Aorta (tissue), 5 donors: ENCODE data around the gene SLC24A3. TPM values are rescaled to one million over a fixed set of nuclear protein-coding genes. Genes with fewer than 3 reads are reported as not detected.
A peak's percentile ranks its signal among the peaks of the same experiment; 100 is the strongest.

Source experiments
- ATAC-seq: fragments of 200-7000 bp; cut with Tn5 transposase; one replicate; pipeline ENCODE4 v1.9.1; 2022; ENCODE audit warnings: moderate library complexity; ENCODE audit not compliant: low FRiP score
- DNase-seq, 2 donors: peaks; one replicate each; pipeline ENCODE4 v3.0.0-alpha.2; 2020
- H3K27ac ChIP-seq, 2 donors: one replicate each; pipeline ENCODE4 v1.5.1; 2013; ENCODE audit warnings: low read length in 2 of 2, mild to moderate bottlenecking in 2 of 2, moderate library complexity in 2 of 2, control low read depth in 1 of 2, inconsistent platforms in 1 of 2, low read depth in 1 of 2
- H3K27me3 ChIP-seq, 2 donors: one replicate each; pipeline ENCODE4 v1.6.1; 2013; ENCODE audit warnings: control low read depth in 1 of 2, low read length in 1 of 2, mild to moderate bottlenecking in 1 of 2, moderate library complexity in 1 of 2; ENCODE audit not compliant: insufficient read depth in 2 of 2, control insufficient read depth in 1 of 2
- H3K36me3 ChIP-seq, 2 donors: one replicate each; pipeline ENCODE4 v1.6.1; 2013; ENCODE audit warnings: control low read depth in 1 of 2, low read length in 1 of 2, mild to moderate bottlenecking in 1 of 2; ENCODE audit not compliant: insufficient read depth in 2 of 2, control insufficient read depth in 1 of 2
- H3K4me1 ChIP-seq, 2 donors: one replicate each; pipeline ENCODE4 v1.6.1; 2013; ENCODE audit warnings: low read length in 2 of 2, control low read depth in 1 of 2, mild to moderate bottlenecking in 1 of 2, moderate library complexity in 1 of 2; ENCODE audit not compliant: insufficient read depth in 2 of 2, control insufficient read depth in 1 of 2
- H3K4me3 ChIP-seq, 2 donors: one replicate each; pipeline ENCODE4 v1.5.1; 2013; ENCODE audit warnings: low read length in 2 of 2, control low read depth in 1 of 2, mild to moderate bottlenecking in 1 of 2
- H3K9me3 ChIP-seq: one replicate; pipeline ENCODE4 v1.6.1; 2013; ENCODE audit warnings: mild to moderate bottlenecking, low read length; ENCODE audit not compliant: control insufficient read depth
- WGBS, 2 donors: extraction: QIAGEN DNeasy Blood & Tissue Kit; methylation state at CpG; one replicate each; pipeline ENCODE4 v1.1.7; 2013; 5-methylcytosine and 5-hydroxymethylcytosine counted together
- intact Hi-C, 2 donors: fragments of 100-400 bp; cut with DNase I; formaldehyde crosslinking; loops; one replicate each; pipeline versions ENCODE4 v1.14.2 to v1.15.0; 2022
- polyA plus RNA-seq, 2 donors: library from polyadenylated mRNA; stranded (reverse); fragments of 200-250 nt; gene quantifications; one replicate each; pipeline ENCODE4 v1.2.3, GENCODE V29; 2013
- total RNA-seq, 2 donors: library from RNA; stranded (reverse); fragmentation: NEBNext Ultra II Directional; extraction: Animal tissue kit (Norgen Biotek cat#: 25700); gene quantifications; one replicate each; pipeline ENCODE4 v1.2.1, GENCODE V29; 2021
- donor health status: healthy with polysubstance abuse.
- donor health status: Bipolar disorder and iron deficiency.
- donor health status: DM: no; HTN: no; CAD: no.
- donor health status: DM: no; HTN: no; CAD: no.
- donor health status: DM: yes; HTN: yes; CAD: no.

SLC24A3 gene
- total and polyA plus RNA-seq, 4 donors, result 8.8 to 24.9 (median 19.1) TPM

GRCh38 chr20:19453410-19453809 lies 241.0 kb downstream of the SLC24A3 start:
- ATAC-seq (no peak), DNase-seq (no peak)
- Histone ChIP-seq H3K27me3 (no peaks in the 10 kb centered on the region), H3K36me3 (no peaks in the 10 kb centered on the region), H3K4me1 (peaks cover 2 to 3% of the 10 kb centered on the region in 2 donors), H3K27ac (no peak overlapping the region), H3K9me3 (no peaks in the 10 kb centered on the region), H3K4me3 (no peak overlapping the region)
- WGBS, 2 donors, result 97 to 100% methylated on average over 3 of the region's 3 CpGs
- intact Hi-C loops, result no loop called here

DNA sequence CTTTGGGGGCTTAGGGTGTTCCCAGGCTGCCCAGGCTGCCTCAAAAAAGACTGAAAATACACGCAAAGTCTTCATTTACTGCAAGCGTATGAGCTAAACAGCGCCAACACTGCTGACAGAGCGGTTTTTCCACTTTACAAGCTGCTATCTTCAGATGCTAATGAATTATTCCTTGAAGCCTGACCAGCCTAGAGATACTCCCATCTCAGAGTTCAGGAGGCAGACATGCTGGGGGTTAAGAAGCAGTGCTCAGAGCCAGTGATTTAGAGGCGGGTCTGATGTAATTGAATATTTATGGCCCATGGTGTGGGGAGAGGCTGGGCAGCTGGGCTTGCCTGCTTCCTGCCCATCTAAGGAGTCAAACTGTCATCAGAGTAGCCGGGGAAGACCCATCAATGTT lies 241.4 kb downstream of the SLC24A3 start:
- 94 to 97% methylated on average over 6 of the region's 6 CpGs for WGBS, 2 donors
- no peaks in the 10 kb centered on the region for H3K9me3 ChIP-seq
- H3K36me3 ChIP-seq, result no peaks in the 10 kb centered on the region
- no peak for ATAC-seq
- H3K4me3 ChIP-seq, result no peak overlapping the region
- peaks cover 2 to 3% of the 10 kb centered on the region in 2 donors for H3K4me1 ChIP-seq
- no peak overlapping the region for H3K27ac ChIP-seq
- DNase-seq, result no peak
- intact Hi-C loops, result no loop called here
- no peaks in the 10 kb centered on the region for H3K27me3 ChIP-seq

DNA sequence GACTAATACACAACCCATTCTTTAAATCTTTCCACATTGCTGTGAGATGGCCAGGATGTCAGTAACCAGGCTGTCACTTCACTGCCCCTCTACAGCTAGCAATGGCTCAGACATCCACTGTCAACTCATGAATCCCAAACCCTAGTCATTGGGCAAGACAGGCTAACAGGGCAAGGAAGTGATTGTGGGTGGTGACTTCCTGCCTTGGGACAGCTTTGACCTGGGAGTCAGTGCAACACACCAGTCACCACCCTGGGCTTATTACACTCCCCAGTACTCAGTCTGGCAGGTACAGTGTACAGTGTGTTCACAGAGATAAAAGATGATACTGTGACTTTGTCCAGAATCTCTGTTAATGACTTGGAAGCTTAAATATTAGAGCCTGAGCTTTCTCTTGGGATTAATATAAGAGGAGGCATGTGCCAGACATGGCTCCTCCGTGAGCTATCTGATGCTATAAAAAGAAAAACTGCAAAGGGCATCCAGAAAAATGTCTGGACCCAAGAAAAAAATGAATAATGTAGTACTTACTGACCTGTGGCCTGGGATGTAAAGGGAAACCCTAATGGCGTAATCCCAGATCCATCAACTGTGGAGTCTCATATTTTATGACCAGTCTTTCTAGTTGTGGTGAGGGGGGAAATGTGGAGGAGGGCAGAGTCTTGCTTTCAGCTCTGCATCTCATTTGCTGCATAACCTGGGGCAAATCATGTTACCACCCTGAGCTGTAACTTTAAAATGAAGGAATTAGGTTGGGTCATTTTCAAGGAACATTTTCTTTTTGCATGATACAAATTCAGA lies 244.4 kb downstream of the SLC24A3 start:
- H3K27me3 ChIP-seq, result no peaks in the 10 kb centered on the region
- 27 to 33% methylated on average over 2 of the region's 2 CpGs for WGBS, 2 donors
- intact Hi-C loops, result no loop called here
- no peaks in the 10 kb centered on the region for H3K9me3 ChIP-seq
- no peak overlapping the region for H3K4me3 ChIP-seq
- peak overlapping the region in 1 of 2 donors; percentile 18 for H3K27ac ChIP-seq
- ATAC-seq (no peak), DNase-seq (no peak)
- no peaks in the 10 kb centered on the region for H3K4me1 ChIP-seq
- no peaks in the 10 kb centered on the region for H3K36me3 ChIP-seq

DNA sequence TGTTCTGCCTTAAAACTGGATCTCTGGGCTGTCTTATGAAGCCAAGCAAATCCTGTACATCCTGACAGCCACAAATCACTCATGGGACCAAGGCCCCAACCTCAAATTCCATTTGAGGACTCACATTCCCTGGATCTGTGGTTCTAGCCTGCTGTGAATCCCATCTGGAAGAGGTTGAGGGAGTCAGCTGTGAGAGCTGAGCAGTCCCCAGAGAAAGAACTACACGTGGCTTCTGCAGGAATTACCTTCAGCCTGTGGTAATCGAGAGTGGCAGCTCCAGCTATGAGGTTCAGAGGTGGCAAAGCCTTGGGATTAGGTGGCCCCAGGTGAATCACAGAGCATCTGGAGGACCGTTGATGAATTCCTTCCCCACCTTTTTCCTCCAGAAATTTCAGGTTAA lies 245.2 kb downstream of the SLC24A3 start:
- WGBS, 2 donors, result 29 to 39% methylated on average over 3 of the region's 3 CpGs

GRCh38 chr20:19460386-19460785 lies 247.9 kb downstream of the SLC24A3 start:
- ATAC-seq (no peak), DNase-seq (no peak)
- intact Hi-C loops, result no loop called here
- no peaks in the 10 kb centered on the region for H3K27me3 ChIP-seq
- WGBS, 2 donors, result 44 to 49% methylated on average over 6 of the region's 6 CpGs
- no peak overlapping the region for H3K4me3 ChIP-seq
- no peaks in the 10 kb centered on the region for H3K36me3 ChIP-seq
- H3K9me3 ChIP-seq, result no peaks in the 10 kb centered on the region
- H3K4me1 ChIP-seq, result no peaks in the 10 kb centered on the region
- H3K27ac ChIP-seq, result no peak overlapping the region

More for the DNA sequence above, 245.2 kb downstream of the SLC24A3 start:
- H3K4me1 ChIP-seq, result no peaks in the 10 kb centered on the region
- H3K27me3 ChIP-seq, result no peaks in the 10 kb centered on the region
- ATAC-seq (no peak), DNase-seq (no peak)
- H3K27ac ChIP-seq, result peak overlapping the region in 1 of 2 donors; percentile 20
- no peaks in the 10 kb centered on the region for H3K36me3 ChIP-seq
- intact Hi-C loops, result no loop called here
- H3K9me3 ChIP-seq, result no peaks in the 10 kb centered on the region
- no peak overlapping the region for H3K4me3 ChIP-seq

GRCh38 chr20:19462491-19462890 lies 250.0 kb downstream of the SLC24A3 start:
- Histone ChIP-seq H3K9me3 (no peaks in the 10 kb centered on the region), H3K27ac (no peak overlapping the region), H3K4me3 (no peak overlapping the region), H3K27me3 (no peaks in the 10 kb centered on the region), H3K4me1 (peaks cover 0 to 5% of the 10 kb centered on the region in 2 donors), H3K36me3 (no peaks in the 10 kb centered on the region)
- WGBS, 2 donors, result 96 to 97% methylated on average over 6 of the region's 6 CpGs
- DNase-seq (no peak), ATAC-seq (no peak)
- intact Hi-C loops, result no loop called here

DNA sequence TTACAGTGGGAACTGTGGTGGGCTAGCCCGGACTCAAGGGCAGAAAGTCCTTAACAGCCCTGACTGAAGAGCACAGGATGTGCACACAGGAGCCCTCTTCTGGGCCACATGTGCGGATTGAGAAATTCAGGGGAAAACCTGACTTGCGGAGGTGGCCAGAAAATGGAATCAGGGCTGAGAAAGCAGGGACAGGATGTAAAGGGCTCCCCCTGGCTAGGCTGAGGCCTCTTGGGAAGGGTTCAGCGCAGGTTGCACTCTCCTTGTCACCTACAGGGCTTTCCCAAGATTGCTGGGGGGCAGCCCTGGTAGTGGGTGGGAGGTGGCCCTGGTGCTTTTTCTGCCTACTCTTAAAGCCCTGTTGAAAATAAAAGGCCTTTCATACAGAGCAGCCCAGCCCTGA lies 251.2 kb downstream of the SLC24A3 start:
- H3K9me3 ChIP-seq, result no peaks in the 10 kb centered on the region
- no peaks in the 10 kb centered on the region for H3K27me3 ChIP-seq
- ATAC-seq (no peak), DNase-seq (no peak)
- H3K36me3 ChIP-seq, result no peaks in the 10 kb centered on the region
- 95 to 96% methylated on average over 4 of the region's 4 CpGs for WGBS, 2 donors
- H3K4me1 ChIP-seq, result peaks cover 0 to 5% of the 10 kb centered on the region in 2 donors
- no peak overlapping the region for H3K27ac ChIP-seq
- no peak overlapping the region for H3K4me3 ChIP-seq
- intact Hi-C loops, result no loop called here

GRCh38 chr20:19465536-19465935 lies 253.1 kb downstream of the SLC24A3 start:
- H3K36me3 ChIP-seq, result no peaks in the 10 kb centered on the region
- WGBS, 2 donors, result 56 to 68% methylated on average over 2 of the region's 2 CpGs
- H3K4me1 ChIP-seq, result peaks cover 0 to 5% of the 10 kb centered on the region in 2 donors
- DNase-seq, result no peak
- no peak overlapping the region for H3K4me3 ChIP-seq
- H3K27ac ChIP-seq, result no peak overlapping the region
- ATAC-seq, result no peak
- H3K27me3 ChIP-seq, result no peaks in the 10 kb centered on the region
- intact Hi-C loops, result no loop called here
- H3K9me3 ChIP-seq, result no peaks in the 10 kb centered on the region

- H3K4me3 ChIP-seq, result no peak overlapping the region
- ATAC-seq (no peak), DNase-seq (no peak)
- no peaks in the 10 kb centered on the region for H3K9me3 ChIP-seq
- 52 to 54% methylated on average over 10 of the region's 10 CpGs for WGBS, 2 donors
- H3K4me1 ChIP-seq, result peaks cover 0 to 5% of the 10 kb centered on the region in 2 donors
- H3K36me3 ChIP-seq, result no peaks in the 10 kb centered on the region
- no peak overlapping the region for H3K27ac ChIP-seq
- intact Hi-C loops, result no loop called here
- H3K27me3 ChIP-seq, result no peaks in the 10 kb centered on the region
Measured at GRCh38 chr20:19466206-19466928, 253.9 kb downstream of the SLC24A3 start.
